Endothelial cell (in vitro differentiated cells): Measurements from ENCODE around the gene ANO2. TPM values are rescaled to one million over a fixed set of nuclear protein-coding genes. Genes with fewer than 3 reads are reported as not detected.

ENCODE experiments used
- DNase-seq: peaks from one replicate; pipeline ENCODE4 v3.0.0; 2021; ENCODE audit warnings: low spot score
- H3K27ac Mint-ChIP-seq: one replicate; pipeline ENCODE4 v1.8.0; 2021; ENCODE audit warnings: mixed read lengths, inconsistent platforms; ENCODE audit not compliant: unreplicated experiment
- H3K27me3 Mint-ChIP-seq: one replicate; pipeline ENCODE4 v1.8.0; 2021; ENCODE audit warnings: mild to moderate bottlenecking, moderate library complexity, mixed read lengths, inconsistent platforms; ENCODE audit not compliant: unreplicated experiment
- H3K36me3 Mint-ChIP-seq: one replicate; pipeline ENCODE4 v1.8.0; 2021; ENCODE audit warnings: mild to moderate bottlenecking, low read depth, mixed read lengths, inconsistent platforms; ENCODE audit not compliant: unreplicated experiment
- H3K4me1 Mint-ChIP-seq: one replicate; pipeline ENCODE4 v1.8.0; 2021; ENCODE audit warnings: mild to moderate bottlenecking, mixed read lengths, inconsistent platforms; ENCODE audit not compliant: unreplicated experiment
- H3K4me3 Mint-ChIP-seq: one replicate; pipeline ENCODE4 v1.8.0; 2021; ENCODE audit warnings: mild to moderate bottlenecking, mixed read lengths, inconsistent platforms; ENCODE audit not compliant: unreplicated experiment
- H3K9me3 Mint-ChIP-seq: one replicate; pipeline ENCODE4 v1.8.0; 2021; ENCODE audit warnings: mixed read lengths, inconsistent platforms; ENCODE audit not compliant: unreplicated experiment
- CTCF ChIP-seq: fragments of 200-600 bp; sonication (generic); IDR thresholded peaks from one replicate; pipeline ENCODE4 v1.5.0; 2021; ENCODE audit warnings: antibody characterized with exemption; ENCODE audit not compliant: unreplicated experiment
- total RNA-seq: library from RNA; stranded (reverse); fragmentation: NEBNext Ultra II Directional; extraction: Animal tissue kit (Norgen Biotek cat#: 25700); gene quantifications from one replicate; pipeline ENCODE4 v1.2.1, GENCODE V29; 2021; ENCODE audit not compliant: unreplicated experiment

ANO2 gene
- total RNA-seq, 1 donor from 2014 or later = 4.5 TPM

DNA sequence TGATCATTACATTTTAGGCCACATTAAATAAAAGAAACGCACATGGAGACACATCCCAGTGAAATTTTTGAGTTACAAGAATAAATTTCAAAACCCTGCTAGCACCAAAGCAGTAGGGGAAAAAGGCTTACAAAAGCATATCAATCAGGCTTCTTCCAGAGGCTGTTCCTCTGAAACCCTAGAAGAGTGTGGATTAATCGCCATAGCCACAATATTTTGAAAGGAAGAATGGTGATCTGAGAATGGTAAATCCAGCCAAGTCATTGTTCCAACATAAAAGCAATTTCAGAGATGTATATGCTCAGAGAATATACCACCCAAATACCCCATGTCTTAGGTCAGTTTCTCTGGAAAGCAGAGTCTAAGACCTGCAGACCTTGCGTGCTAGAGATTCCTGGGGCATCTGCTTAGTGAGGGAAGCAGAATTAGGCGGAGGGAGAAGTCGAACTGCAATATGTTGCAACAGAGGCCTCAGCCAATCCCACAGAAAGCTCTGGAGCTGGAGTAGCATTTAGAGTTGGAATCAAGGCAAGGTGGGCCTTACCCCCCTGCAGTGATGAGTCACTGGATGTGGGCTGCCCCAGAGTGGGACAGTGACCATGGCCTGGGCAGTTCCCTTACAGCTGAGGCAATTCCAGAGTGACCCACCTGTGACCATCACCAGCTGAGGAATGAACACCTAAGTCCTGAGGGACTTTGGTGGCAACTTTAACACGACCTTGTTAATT is 387.9 kb downstream of the ANO2 start:
- H3K9me3 Mint-ChIP-seq = no peaks in the 10 kb centered on the region
- no peak for TF ChIP-seq CTCF
- no peak for DNase-seq
- no peaks in the 10 kb centered on the region for H3K27me3 Mint-ChIP-seq
- H3K27ac Mint-ChIP-seq = no peak overlapping the region
- H3K36me3 Mint-ChIP-seq = no peaks in the 10 kb centered on the region
- peaks cover 12% of the 10 kb centered on the region for H3K4me1 Mint-ChIP-seq
- H3K4me3 Mint-ChIP-seq = no peak overlapping the region

DNA sequence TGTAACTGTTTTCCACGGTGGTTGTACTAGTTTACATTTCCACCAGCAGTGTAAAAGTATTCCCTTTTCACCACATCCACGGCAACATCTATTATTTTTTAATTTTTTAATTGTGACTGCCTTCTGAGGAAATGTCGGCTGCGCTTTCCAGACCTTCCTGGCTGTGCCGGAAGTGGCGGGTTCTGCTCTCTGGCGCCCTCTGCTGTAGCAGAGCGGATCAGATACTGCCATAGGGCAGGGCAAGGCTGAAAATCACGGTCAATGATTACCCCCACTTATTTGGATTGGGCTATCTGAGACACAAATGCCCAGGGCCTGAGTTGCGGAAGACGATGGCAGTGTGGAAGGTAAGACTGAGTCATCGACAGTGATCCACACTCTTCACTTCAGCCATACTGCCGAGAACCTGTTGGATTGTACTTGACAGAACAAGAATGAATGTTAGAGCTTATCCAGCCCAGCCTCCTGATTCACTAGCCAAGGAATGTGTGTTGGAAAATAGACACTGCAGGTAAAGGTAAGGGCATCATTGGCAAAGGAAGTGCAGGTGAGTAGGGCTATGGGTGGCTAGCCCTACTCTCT is 388.9 kb downstream of the ANO2 start:
- Mint-ChIP-seq H3K27ac (peak overlapping the region; percentile 0), H3K4me1 (peaks cover 12% of the 10 kb centered on the region), H3K4me3 (no peak overlapping the region), H3K27me3 (no peaks in the 10 kb centered on the region), H3K9me3 (no peaks in the 10 kb centered on the region), H3K36me3 (no peaks in the 10 kb centered on the region)
- peak; percentile 16 for DNase-seq
- peak; percentile 59 for TF ChIP-seq CTCF

DNA sequence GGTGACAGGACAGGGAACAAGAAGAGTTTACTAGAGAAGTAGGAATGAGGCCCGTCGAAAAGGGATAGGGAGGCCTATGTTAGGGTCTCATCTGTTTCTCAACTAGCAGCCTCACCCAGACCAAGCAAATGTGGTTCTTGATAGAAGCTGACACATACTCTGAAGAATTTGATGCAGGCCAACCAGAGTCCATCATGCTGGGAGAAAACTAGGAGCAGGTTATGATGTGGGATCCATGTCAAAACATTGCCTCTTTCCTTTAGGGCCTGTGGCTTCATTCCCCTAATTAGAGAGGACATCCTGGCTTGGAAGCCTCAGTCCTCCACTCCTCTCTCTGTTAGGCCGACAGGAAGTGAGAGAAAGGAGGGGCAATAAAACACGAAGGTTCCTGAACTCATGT is 390.3 kb downstream of the ANO2 start:
- no peaks in the 10 kb centered on the region for H3K9me3 Mint-ChIP-seq
- no peak overlapping the region for H3K4me3 Mint-ChIP-seq
- H3K4me1 Mint-ChIP-seq = peaks cover 10% of the 10 kb centered on the region
- DNase-seq = no peak
- no peak overlapping the region for H3K27ac Mint-ChIP-seq
- no peaks in the 10 kb centered on the region for H3K27me3 Mint-ChIP-seq
- H3K36me3 Mint-ChIP-seq = no peaks in the 10 kb centered on the region
- no peak for TF ChIP-seq CTCF

DNA sequence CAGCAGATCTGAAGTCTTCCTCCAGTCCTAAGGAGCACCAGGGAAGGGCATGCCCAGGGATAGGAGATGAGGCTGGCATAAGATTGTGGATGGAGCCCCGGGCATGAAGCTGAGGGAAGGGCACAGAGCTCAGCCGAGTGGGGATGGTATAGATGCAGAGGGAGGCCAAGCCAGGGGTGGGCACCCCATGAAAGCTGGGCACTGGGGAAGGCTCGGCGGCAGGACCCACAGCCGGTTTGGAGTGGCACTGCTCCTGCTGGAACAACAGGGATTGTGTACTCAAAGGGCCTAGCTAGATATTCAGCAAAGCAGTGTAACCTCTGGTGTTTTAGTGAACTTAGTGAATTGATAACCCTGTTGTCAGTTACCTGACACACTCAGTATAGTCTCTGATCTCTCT is 396.0 kb downstream of the ANO2 start:
- Mint-ChIP-seq H3K27me3 (peaks cover 1% of the 10 kb centered on the region), H3K36me3 (no peaks in the 10 kb centered on the region), H3K4me1 (peaks cover 7% of the 10 kb centered on the region), H3K9me3 (no peaks in the 10 kb centered on the region), H3K4me3 (no peak overlapping the region), H3K27ac (no peak overlapping the region)
- no peak for TF ChIP-seq CTCF
- DNase-seq = no peak
